IPS-15b (cell line): Measurements from ENCODE around the gene BTBD9.
A peak's percentile ranks its signal among the peaks of the same experiment; 100 is the strongest.

Experiments
- H3K27me3 ChIP-seq: one replicate; pipeline ENCODE4 v1.6.1; 2013; ENCODE audit warnings: low read length; ENCODE audit not compliant: control insufficient read depth, insufficient read depth
- H3K36me3 ChIP-seq: one replicate; pipeline ENCODE4 v1.6.1; 2013; ENCODE audit warnings: low read length; ENCODE audit not compliant: control insufficient read depth, insufficient read depth
- H3K4me1 ChIP-seq: one replicate; pipeline ENCODE4 v1.6.1; 2013; ENCODE audit warnings: mild to moderate bottlenecking, low read length; ENCODE audit not compliant: control insufficient read depth, insufficient read depth
- H3K4me3 ChIP-seq: one replicate; pipeline ENCODE4 v1.5.1; 2013; ENCODE audit warnings: low read depth, low read length
- H3K9ac ChIP-seq: one replicate; pipeline ENCODE4 v1.6.1; 2013; ENCODE audit warnings: low read depth, mild to moderate bottlenecking, low read length
- H3K9me3 ChIP-seq: one replicate; pipeline ENCODE4 v1.6.1; 2013; ENCODE audit warnings: mild to moderate bottlenecking, low read length; ENCODE audit not compliant: control insufficient read depth, insufficient read depth

Gene BTBD9

DNA sequence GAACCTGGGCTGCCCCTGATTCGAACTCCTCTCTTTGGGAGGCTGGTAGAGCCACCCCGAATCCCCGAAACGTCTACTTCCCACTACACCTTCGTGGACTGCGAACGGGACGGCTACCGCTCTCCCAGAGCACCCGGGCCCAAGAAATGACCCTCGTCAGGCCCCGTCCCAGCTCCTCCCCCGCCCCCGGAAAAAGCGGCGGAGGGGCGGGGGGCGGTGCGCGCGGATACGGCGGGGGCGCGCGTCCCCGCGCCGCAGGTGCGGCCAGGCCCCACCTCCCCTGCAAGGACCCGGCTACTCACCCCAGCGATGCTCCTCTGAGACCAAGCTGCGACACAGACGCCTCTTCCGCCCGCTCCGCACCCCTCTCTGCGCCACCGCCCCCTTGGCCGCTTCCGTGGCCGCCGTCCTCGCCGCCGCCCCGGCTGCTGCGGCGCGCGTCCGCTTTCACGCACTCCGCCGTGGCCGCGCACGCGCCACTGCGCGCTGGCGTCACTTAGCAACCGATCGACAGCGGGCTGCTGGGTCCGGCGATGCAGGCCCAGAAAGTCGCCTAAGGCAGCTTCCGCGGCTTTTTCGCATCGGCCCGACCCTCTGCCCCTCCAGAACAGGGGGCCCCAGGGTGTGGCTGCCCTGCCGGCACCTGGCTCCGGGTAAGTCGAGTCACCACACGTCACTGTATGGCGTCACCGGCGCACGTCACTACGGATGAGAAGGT is at the start of gene BTBD9:
Gene BTBD9, minus strand, starts transcription at position 432 of the 718 bp plus-strand sequence.
- Histone ChIP-seq H3K4me1 (peaks cover 4% of the 10 kb centered on the region), H3K9ac (peak within 1 kb of the TSS; percentile 84), H3K4me3 (peak within 1 kb of the TSS; percentile 97), H3K9me3 (no peaks in the 10 kb centered on the region), H3K27me3 (no peaks in the 10 kb centered on the region), H3K36me3 (no peaks in the 10 kb centered on the region)

DNA sequence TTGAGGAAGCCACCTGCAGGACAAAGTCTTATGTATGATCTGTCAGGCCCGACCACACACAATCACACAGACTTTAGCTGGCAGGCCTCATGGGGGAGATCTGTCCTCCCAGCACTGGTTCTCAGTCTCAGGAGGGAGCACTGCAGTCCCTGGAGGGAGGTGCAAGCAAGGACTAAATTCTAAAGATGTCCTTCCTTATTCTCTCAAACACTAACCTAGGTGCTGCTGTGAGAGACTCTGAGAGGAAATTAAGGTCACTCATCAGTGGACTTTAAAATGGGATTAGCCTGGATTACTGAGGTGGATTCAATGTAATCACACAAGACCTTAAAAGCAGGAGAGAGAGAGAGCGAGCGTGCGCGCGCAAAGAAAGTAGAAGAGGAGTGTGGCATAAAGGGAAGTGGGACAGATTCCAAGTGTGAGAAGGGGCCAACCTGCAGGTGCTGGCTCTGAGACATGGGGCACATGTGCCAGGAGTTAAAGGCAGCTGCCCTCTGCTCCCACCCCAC is 48.9 kb upstream of the BTBD9 start:
- no peaks in the 10 kb centered on the region for H3K36me3 ChIP-seq
- no peak overlapping the region for H3K9ac ChIP-seq
- H3K4me3 ChIP-seq: no peak overlapping the region
- no peaks in the 10 kb centered on the region for H3K9me3 ChIP-seq
- H3K27me3 ChIP-seq: no peaks in the 10 kb centered on the region
- H3K4me1 ChIP-seq: no peaks in the 10 kb centered on the region

DNA sequence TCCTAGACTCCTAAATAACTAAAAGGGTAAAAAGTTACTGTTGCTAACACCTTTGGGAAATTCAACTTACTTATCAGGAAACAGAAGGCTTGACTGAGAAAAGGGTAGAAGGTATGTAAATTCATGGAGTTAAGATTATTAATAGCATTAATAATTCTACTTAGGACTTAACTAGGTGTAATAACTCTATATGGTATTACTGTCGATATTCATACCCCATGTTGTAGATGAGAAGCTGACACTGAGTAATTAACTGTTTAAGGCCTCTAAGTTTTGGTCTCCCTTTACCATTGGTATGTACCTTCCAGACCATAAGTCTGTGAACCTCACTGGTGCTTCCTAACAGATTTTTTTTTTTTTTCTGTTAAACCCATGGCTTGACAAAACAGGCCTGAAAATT is 47.8 kb upstream of the BTBD9 start:
- Histone ChIP-seq H3K9me3 (no peaks in the 10 kb centered on the region), H3K36me3 (no peaks in the 10 kb centered on the region), H3K4me3 (no peak overlapping the region), H3K4me1 (no peaks in the 10 kb centered on the region), H3K9ac (no peak overlapping the region), H3K27me3 (no peaks in the 10 kb centered on the region)

DNA sequence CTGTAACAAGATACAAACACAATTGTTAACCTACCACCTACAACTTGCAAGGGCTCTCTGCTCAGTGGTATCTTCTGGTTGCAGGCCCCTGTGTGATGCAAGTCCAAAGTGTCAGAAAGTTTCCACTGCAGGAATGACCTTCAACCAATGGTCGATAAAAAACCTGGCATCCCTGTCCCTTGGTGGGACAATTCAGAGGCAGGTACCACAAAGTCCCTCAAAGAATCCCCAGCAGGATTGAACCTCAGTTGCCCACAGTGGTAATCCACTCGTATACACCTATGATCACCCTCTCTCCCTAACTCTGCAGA is 47.3 kb upstream of the BTBD9 start:
- Histone ChIP-seq H3K4me1 (no peaks in the 10 kb centered on the region), H3K36me3 (no peaks in the 10 kb centered on the region), H3K9ac (no peak overlapping the region), H3K4me3 (no peak overlapping the region), H3K27me3 (no peaks in the 10 kb centered on the region), H3K9me3 (no peaks in the 10 kb centered on the region)

DNA sequence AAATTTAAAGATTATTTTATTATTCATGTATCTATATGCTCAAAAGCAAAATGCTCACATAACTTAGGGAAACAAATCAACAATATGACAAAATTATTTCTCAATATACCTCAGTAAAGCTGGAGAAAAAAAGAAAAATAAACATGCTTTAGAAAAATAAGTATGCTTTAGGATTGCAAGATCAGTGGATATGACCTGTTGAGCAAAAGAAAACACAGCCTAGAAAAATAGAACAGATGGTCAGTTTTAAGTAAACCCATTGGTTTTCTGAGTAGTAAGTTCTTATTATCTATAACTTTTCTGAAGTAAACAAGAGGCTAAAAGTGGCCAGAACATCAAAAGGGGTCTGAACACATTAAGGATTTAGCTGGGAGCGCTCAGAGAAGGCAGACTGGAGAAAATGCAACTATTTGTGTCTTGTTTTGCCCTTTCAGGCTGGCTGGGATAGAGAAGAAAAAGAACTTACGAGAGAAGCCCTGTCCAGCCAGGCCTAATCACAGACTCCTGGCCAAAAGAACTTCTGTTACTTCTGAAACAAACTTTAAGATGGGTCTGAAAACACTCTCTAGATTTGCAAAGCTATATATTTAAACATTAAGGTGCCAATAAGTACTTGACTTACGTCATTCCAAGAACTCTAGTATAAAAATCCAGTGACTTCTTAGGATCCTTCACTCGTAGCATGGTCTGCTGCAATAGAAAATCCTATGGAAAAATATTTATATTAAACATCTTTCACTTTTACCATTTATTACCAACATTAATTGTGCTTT is 46.7 kb upstream of the BTBD9 start:
- Histone ChIP-seq H3K36me3 (peaks cover 4% of the 10 kb centered on the region), H3K4me3 (no peak overlapping the region), H3K9me3 (no peaks in the 10 kb centered on the region), H3K4me1 (no peaks in the 10 kb centered on the region), H3K9ac (no peak overlapping the region), H3K27me3 (no peaks in the 10 kb centered on the region)

DNA sequence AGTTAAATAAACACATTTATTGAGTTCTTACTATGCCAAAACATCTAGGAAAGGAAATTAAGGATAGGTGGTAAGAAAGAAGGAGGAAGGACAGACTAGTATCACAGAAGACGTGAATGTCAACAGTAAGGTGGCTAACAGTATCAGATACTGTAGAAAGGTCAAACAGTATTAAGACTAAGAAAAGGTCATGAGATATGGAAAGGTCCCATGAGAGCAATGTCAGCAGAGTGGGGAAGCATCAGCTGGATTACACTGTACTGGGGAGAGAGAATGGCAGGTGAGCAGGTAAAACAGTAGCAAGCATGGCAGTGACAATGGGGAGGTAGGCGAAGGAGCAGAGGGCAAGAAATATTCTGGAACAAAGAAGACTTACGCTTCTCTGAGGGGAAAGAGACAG is 45.2 kb upstream of the BTBD9 start:
- Histone ChIP-seq H3K36me3 (peaks cover 4% of the 10 kb centered on the region), H3K9ac (no peak overlapping the region), H3K27me3 (no peaks in the 10 kb centered on the region), H3K9me3 (no peaks in the 10 kb centered on the region), H3K4me1 (no peaks in the 10 kb centered on the region), H3K4me3 (no peak overlapping the region)

DNA sequence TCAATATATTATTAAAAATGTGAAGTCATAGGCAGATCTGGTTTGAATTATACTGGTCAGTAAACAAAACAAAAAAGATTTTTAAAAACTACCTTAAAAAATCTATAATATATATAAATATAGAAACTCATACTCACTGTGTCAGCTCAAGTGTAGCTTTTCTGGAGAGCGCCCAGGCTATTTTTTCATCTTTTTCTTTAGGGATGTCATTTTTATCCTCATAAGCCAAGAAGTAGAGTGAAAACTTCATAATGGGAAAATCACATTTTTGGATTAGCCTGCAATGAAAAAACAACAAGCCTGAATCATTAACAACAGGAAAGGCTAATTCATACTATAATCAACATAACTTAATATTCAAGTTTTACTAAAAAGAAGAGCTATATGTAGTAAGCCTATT is 44.5 kb upstream of the BTBD9 start:
- Histone ChIP-seq H3K4me1 (no peaks in the 10 kb centered on the region), H3K4me3 (no peak overlapping the region), H3K9me3 (no peaks in the 10 kb centered on the region), H3K27me3 (no peaks in the 10 kb centered on the region), H3K9ac (no peak overlapping the region), H3K36me3 (peaks cover 6% of the 10 kb centered on the region)

DNA sequence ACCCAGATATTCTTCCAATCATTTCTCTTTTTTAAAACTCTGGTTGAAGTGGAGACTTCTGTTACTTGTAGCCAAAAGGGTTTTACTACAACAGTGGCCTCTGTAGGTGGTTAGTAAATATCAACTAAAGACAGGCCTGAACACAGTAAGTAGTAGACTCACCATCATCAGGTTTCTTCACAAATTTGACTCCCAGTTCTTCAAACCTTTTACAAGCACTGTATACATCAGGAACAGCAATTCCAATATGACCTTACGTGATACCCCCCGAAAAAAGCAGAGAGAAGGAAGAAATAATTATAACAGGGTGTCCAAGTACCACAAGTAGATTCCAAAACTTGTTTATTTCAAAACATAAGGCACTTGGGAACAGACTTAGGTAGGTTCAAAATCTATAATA is 42.1 kb upstream of the BTBD9 start:
- no peak overlapping the region for H3K9ac ChIP-seq
- H3K4me3 ChIP-seq: no peak overlapping the region
- H3K9me3 ChIP-seq: no peaks in the 10 kb centered on the region
- no peaks in the 10 kb centered on the region for H3K27me3 ChIP-seq
- no peaks in the 10 kb centered on the region for H3K4me1 ChIP-seq
- peaks cover 13% of the 10 kb centered on the region for H3K36me3 ChIP-seq

DNA sequence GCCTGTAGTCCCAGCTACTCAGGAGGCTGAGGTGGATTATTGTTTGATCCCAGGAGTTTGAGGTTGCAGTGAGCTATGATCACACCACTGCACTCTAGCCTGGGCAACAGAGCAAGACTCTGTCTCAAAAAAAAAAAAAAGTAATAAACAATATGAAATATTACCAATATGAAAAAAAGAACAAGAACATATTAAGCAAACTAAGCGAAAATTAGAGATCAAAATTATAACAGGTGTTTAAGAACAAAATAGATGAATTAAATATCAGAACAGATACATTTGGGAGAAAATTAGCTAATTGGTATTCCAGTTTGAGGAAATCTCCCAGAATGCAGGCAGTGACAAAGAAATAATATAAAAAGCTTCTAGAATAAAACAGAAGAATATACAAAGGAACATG is 39.9 kb upstream of the BTBD9 start:
- H3K9me3 ChIP-seq: no peaks in the 10 kb centered on the region
- H3K4me3 ChIP-seq: no peak overlapping the region
- H3K9ac ChIP-seq: no peak overlapping the region
- H3K27me3 ChIP-seq: no peaks in the 10 kb centered on the region
- no peaks in the 10 kb centered on the region for H3K4me1 ChIP-seq
- H3K36me3 ChIP-seq: peaks cover 13% of the 10 kb centered on the region

DNA sequence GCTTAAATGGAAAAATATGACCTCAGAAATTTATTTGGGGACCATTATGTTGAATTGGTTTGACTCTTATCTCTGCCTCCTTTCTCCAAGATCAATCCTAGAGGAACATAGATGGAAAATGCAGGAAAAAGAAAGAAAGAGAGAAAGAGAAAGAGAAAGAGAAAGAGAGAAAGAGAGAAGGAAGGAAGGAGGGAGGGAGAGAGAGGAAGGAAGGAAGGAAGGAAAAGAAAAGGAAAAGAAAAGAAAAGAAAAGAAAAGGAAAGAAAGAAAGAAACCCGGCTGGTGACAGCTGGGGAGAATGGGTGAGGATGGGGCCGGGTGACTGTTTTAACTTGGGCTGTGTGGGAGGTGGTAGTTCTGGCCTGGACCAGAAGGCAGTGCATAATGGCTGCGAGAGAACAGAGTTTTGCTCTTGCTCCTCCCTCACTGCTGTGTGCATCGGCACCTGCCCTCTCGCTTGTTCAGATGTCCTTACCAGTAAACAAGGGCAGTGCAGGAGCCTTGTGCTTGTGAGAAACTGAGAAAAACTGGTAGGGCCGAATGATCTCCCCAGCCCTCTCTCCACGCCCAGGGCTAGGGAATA is 38.5 kb upstream of the BTBD9 start:
- peaks cover 13% of the 10 kb centered on the region for H3K36me3 ChIP-seq
- H3K27me3 ChIP-seq: no peaks in the 10 kb centered on the region
- no peak overlapping the region for H3K9ac ChIP-seq
- no peak overlapping the region for H3K4me3 ChIP-seq
- H3K9me3 ChIP-seq: no peaks in the 10 kb centered on the region
- no peaks in the 10 kb centered on the region for H3K4me1 ChIP-seq

DNA sequence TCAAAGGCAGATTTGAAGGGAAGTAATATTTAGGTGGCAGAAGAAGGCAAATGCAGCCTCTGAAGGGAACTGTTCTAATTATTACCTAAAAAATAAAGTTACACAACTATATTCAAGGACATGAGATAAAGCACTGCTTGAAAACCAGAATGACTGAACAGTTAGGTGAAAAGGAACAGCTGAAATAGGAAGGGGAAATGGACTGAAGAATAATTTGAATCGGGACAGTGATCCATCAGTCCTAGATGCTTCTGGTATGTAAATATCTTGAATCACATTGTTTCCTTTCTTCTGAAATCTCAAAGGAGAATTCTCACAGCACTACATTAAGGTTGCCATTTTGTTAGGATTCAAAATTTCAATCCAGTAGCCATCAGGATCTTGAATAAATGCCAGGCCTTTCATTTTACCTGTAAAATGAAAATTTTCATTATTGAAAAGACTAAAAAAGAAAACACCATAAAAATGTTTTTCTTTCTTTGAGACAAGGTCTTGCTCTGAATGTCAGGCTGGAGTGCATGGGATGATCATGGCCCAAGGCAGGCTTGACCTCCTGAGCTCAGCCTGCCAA is 37.3 kb upstream of the BTBD9 start:
- Histone ChIP-seq H3K4me1 (no peaks in the 10 kb centered on the region), H3K9ac (no peak overlapping the region), H3K4me3 (no peak overlapping the region), H3K27me3 (no peaks in the 10 kb centered on the region), H3K36me3 (peaks cover 13% of the 10 kb centered on the region), H3K9me3 (no peaks in the 10 kb centered on the region)
